CD4-positive, alpha-beta T cell treated with Interleukin-6 at 100 ng/mL for 8 hours (primary cell): ENCODE results near the gene PCSK2.

Experiments
- DNase-seq: peaks from one replicate; pipeline ENCODE4 v3.0.0-alpha.2; 2020; ENCODE audit warnings: mixed read lengths, low spot score

The PCSK2 gene

GRCh38 chr20:17399303-17399985 is 172.6 kb downstream of the PCSK2 start:
- DNase-seq = no peak

GRCh38 chr20:17403461-17403860 is 176.6 kb downstream of the PCSK2 start:
- DNase-seq = no peak

GRCh38 chr20:17406051-17406590 is 179.3 kb downstream of the PCSK2 start:
- DNase-seq = no peak

GRCh38 chr20:17407550-17407949 is 180.7 kb downstream of the PCSK2 start:
- no peak for DNase-seq

GRCh38 chr20:17417225-17417624 is 190.4 kb downstream of the PCSK2 start:
- DNase-seq = no peak

- no peak for DNase-seq
These were observed 191.9 kb downstream of the PCSK2 start for GRCh38 chr20:17418737-17419136.

GRCh38 chr20:17419479-17420041 is 192.7 kb downstream of the PCSK2 start:
- DNase-seq = no peak

- no peak for DNase-seq
These were observed 194.7 kb downstream of the PCSK2 start for GRCh38 chr20:17421493-17421892.

- DNase-seq = no peak
These were observed 196.9 kb downstream of the PCSK2 start for GRCh38 chr20:17423782-17424181.

GRCh38 chr20:17427638-17428037 is 200.8 kb downstream of the PCSK2 start:
- DNase-seq = no peak

GRCh38 chr20:17430125-17430950 is 203.5 kb downstream of the PCSK2 start:
- DNase-seq = no peak

GRCh38 chr20:17431621-17432364 is 205.0 kb downstream of the PCSK2 start:
- peak; percentile 31 for DNase-seq

GRCh38 chr20:17436664-17437063 is 209.8 kb downstream of the PCSK2 start:
- DNase-seq = no peak

GRCh38 chr20:17437251-17437650 is 210.4 kb downstream of the PCSK2 start:
- DNase-seq = no peak

GRCh38 chr20:17438436-17439039 is 211.7 kb downstream of the PCSK2 start:
- DNase-seq = no peak

GRCh38 chr20:17439616-17440296 is 212.9 kb downstream of the PCSK2 start:
- DNase-seq = no peak

- DNase-seq = no peak
These were observed 214.9 kb downstream of the PCSK2 start for GRCh38 chr20:17441745-17442144.

- DNase-seq = no peak
These were observed 215.7 kb downstream of the PCSK2 start for GRCh38 chr20:17442588-17442987.

- no peak for DNase-seq
These were observed 216.5 kb downstream of the PCSK2 start for GRCh38 chr20:17443131-17443858.

GRCh38 chr20:17444091-17444490 is 217.3 kb downstream of the PCSK2 start:
- no peak for DNase-seq
